ENCODE results near the gene ZSWIM6.

The ZSWIM6 gene

DNA sequence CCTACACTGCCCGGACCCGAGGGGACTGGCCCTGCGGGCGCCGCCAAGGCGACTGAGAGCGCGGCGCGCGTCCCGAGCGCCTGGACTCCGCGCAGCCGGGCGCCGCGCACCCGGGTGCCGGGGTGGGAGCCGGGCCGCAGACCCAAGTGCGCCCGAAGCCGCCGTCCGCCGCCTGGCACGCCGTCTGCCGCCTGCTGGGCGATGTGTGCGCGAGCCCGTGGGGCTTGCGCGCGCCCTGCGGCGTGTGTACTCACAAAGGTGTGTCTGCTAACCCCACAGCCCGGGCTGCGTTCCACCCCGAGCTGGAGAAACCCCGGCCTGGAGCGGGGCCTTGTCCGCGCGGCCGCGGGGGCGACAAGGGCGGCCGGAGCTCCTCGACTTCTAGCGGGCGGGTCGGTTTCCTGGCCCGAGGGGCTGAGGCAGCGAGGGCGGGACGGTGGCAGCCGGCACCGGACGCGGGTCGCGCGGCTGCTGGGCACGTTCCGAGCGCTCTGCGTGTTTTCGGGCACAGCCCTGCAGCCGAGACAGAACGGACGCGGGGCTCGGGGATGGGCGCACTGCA lies 1.1 kb upstream of the ZSWIM6 start:
- in situ Hi-C loops (cut with MboI; ENCODE audit: low sequenced_read_pairs) = no loop called here

DNA sequence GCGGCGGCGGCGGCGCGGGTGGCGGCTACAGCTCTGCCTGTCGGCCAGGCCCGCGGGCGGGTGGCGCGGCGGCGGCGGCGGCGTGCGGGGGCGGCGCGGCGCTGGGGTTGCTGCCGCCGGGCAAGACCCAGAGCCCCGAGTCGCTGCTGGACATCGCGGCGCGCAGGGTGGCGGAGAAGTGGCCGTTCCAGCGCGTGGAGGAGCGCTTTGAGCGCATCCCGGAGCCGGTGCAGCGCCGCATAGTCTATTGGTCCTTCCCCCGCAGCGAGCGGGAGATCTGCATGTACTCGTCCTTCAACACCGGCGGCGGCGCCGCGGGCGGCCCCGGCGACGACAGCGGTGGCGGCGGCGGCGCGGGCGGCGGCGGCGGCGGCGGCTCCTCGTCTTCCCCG lies 296 bp downstream of the ZSWIM6 start:
- in situ Hi-C loops (cut with MboI; ENCODE audit: low sequenced_read_pairs) = no loop called here

DNA sequence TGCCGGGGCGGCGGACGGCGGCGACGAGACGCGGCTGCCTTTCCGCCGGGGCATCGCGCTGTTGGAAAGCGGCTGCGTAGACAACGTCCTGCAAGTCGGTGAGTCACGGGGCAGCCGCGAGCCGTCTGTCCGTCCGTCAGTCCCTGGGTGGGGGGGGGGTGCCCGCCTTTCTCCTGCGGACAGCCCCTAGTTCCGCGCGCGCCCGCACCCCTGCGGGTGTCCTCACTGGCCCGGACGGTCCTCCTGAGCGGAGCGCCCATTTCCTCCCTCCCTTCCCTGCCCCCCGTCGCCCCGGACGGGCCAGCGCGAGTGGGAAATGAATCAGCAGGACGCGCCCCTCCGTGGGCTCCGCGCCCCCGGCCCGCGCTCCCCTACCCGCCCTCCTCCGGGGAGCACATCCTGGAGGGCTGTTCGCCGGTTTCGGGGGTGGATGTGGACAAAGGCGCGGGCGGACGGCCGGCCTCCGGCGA lies 828 bp downstream of the ZSWIM6 start:
- in situ Hi-C loops (cut with MboI; ENCODE audit: low sequenced_read_pairs) = no loop called here

DNA sequence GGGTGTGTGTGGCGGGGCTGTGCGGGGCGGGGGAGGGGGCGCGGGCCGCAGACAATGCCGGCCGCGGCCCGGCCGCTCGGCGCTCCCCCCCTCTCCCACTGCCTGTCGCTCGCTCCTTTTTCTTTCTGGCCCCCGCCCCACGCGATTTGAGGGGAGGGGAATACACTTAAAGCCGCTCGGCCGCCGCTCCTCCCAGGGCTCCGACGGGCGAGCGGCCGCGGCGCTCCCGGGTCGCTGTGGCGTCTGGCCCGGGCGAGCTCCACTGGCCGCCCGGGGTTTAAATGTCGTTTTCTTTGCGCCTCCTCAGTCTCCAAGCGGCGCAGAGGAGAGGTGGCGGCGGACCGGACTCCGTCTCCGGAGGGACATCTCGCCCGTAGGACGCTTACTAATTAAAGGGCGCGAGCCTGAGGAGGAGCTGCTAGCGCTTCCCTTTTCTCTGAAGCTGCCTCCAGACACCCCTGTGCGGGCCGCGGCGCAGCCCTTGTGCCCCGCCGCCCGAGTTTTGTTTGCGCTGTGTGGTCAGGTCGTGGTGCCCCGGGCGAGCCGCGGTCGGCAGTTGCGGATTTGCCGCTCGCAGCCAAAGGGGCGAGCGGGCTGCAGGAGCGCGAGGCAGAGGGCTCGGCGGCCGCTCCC lies 1.4 kb downstream of the ZSWIM6 start:
- in situ Hi-C loops (cut with MboI; ENCODE audit: low sequenced_read_pairs) = no loop called here

DNA sequence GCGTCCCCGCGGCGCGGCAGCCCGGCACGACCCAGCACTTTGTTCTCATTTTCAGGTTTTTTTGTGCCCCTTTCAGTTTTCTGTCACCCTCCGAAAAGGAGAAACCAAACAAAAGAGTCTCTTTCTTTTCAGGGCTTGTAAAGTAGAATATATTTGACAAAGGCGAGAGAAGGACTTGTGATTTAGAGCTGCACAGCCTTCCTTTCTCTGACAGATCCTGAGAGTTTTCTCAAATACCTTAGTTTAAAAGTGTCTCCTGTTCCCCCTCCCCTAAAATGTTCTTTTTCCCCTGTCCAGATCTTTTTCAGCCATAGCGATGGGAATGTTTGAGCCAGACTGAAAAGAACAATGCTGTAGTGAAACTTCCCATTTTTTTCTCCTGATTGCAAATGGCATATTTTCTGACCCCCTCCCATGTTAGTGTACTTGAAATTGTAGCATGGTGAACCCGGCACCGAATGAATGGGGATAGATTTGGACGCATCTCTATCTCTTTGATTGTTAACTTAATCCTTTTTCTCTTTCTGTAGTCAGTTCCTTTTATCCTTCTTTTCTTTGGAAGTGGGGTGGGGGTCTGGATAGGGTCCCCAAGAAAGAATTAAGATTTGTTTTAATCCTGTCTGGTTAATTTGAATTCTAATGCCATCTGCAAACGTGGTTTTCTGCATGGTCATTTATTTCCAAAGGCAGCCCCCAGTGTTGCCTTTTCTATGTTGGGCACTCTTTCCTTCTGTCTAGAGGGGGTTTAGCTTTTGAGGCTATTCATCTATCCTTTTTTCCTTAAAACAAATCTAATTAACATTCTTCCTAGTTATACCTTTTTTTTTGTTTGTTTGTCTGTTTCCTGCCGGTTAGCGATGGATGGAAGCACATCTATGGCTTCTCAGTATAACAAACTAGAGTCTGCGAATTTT lies 2.2 kb downstream of the ZSWIM6 start:
- in situ Hi-C loops (cut with MboI; ENCODE audit: low sequenced_read_pairs) = no loop called here

DNA sequence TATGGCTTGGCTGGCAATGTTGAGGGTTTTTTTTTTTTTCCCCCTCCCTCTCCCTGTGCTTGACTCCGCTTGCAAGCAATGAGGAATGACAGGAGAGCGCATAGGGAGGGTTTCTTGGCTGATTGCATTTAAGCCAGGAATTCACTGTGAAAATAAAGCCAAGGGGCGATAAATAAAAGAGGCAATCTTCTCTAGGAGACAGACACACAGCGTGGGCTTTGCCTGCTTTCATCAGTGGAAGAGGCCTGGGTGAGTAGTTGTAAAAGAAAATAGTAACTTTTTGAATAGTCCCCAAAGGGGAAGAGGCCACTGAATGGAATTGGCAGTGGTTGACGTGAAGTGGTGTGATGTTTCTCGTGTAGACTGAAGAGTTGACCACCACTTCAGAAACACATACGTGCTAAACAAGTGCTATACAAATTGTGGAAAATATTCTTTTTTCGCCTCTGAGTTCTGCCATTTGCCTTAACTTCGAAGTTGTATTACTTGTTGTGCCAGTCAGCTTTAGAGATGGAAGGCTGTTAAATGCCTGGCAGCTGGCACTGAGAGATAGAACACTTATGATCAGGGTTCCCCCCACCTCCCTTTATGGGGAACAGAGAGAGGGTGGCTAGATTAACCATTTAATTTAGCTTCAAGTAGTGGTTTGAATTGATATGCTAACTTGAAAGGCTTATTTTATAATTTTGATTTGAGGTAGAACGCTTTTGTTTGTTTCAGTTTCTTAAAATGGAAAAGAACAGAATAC lies 3.0 kb downstream of the ZSWIM6 start:
- in situ Hi-C loops (cut with MboI; ENCODE audit: low sequenced_read_pairs) = no loop called here

DNA sequence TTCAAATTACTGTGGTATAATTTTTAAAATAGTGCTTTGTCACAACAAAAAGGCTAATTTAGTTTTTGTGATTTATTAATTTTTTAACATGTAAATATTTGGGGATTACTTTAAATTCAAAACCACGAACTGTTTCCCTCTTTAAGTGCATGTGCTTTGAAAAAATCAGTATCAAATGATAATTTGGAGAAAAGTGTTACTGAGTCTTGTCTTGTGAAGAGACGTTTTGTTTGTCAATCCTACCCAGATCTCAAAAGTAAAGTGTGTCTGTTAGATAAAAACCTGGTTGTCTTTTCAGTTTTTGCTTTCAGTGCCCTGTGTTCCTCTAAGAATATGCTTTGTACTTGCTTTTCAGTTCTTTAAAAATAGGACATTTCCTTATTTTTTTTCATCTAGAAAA lies 7.7 kb downstream of the ZSWIM6 start:
- in situ Hi-C loops (cut with MboI; ENCODE audit: low sequenced_read_pairs) = no loop called here

DNA sequence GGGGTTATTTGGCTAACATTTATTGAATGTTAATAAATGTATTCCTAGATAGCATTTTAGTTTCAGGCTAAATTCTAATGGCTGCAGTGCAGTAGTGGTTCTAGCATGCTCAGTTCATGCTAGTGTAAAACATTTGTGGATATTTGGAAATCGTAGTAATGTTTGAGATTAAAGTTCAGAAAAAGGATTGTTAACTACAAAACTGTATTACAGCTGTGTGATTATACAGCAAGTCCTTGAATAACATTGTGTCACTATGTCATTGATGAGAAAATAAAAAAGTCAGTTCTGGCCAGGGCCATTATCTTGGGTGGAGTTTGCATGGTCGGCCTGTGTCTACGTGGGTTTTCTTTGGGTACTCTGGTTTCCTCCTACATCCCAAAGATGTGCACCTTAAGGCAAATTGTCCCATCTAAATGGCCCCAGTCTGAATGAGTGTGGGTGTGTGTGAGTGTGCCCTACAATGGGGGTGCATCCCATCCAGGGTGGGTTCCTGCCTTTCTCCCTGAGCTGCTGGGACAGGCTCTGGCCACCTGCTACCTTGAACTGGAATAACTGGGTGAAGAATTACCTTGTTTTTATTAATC lies 8.8 kb downstream of the ZSWIM6 start:
- in situ Hi-C loops (cut with MboI; ENCODE audit: low sequenced_read_pairs) = no loop called here

DNA sequence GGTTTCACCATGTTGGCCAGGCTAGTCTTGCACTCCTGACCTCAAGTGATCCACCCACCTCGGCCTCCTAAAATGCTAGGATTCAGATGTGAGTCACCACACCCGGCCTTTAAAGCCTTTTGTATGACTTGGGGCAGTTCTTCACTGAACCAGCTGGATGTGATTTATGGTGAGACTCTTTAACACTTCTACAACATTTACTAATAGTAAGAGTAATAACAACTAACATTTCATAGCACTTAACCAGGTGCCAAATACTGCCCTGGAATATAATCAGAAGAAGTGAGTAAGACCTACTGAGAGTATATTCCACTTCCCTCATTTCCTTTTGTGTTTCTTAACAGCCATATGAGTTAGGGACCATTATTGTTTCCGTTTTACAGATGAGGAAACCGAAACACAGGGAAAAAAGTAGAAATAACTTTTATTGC lies 10.0 kb downstream of the ZSWIM6 start:
- in situ Hi-C loops (cut with MboI; ENCODE audit: low sequenced_read_pairs) = no loop called here

DNA sequence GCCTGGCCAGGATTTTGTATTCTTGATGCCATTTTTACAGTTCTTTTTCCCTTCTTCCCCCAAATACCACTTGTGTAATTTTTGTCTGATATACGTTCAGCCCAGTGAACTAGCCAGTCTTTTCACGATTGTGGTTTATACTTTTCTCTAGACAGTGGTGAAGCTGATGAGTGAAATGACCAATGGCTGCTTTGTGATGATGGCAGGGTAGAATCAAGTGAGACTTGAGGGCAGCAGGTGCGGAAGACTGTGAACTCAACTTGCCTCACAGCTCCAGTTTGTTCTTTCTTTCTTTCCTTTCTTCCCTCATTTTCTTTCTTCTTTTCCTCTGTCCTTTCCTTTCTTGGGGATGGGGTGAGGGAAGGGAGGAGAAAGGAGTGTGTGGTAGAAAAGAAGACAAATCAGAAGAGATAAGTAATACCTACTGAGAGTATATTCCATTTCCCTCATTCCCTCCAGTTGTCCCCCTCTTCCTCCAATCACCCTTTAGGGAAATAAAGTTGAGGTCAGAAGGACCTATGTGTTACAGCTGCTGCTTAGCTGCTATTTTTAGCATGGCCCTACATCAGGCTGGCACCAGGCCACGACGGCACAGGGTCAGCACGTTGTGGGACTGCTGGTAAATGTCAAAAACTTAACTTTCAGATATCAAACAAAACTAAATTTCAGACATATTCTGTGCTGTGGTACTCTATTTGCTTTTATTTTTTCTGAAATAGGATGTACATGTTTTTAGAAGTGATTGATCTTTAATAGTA lies 12.3 kb downstream of the ZSWIM6 start:
- in situ Hi-C loops (cut with MboI; ENCODE audit: low sequenced_read_pairs) = no loop called here

DNA sequence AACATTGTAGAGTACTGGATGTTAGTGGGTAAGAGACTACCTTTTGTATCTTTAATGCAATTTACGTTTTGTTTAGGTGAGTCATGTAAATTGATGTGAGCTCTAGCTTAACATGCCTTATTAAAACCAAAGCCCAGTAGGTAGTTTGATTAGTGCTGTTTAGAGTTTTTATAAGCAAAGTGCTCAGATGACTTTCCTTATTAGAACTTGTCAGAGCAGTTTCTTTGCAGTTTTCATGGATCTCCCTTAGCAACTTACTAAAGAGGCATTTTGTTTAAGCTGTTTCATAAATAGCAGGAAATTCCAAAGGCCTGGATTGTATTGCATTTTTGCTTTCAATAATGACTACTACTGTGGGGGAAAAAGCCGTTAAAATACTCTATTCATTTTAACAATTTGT lies 14.5 kb downstream of the ZSWIM6 start:
- in situ Hi-C loops (cut with MboI; ENCODE audit: low sequenced_read_pairs) = no loop called here

DNA sequence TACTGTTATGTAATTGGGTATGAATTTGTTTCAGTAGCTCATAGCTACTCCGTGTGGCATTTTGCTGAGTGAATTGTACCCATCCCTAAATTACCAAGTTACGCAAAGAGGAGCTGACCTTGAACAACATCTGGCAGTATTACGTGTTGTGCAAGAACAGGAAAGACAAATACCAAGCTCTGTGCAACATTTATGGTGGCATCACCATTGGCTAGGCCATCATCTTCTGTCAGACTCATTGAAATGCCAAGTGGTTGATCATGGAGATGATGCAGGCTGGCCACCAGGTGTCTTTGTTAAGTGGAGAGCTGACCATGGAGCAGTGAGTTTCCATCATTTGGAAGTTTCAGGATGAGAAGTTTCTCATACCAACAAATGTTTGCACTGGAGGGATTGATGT lies 15.0 kb downstream of the ZSWIM6 start:
- in situ Hi-C loops (cut with MboI; ENCODE audit: low sequenced_read_pairs) = no loop called here

DNA sequence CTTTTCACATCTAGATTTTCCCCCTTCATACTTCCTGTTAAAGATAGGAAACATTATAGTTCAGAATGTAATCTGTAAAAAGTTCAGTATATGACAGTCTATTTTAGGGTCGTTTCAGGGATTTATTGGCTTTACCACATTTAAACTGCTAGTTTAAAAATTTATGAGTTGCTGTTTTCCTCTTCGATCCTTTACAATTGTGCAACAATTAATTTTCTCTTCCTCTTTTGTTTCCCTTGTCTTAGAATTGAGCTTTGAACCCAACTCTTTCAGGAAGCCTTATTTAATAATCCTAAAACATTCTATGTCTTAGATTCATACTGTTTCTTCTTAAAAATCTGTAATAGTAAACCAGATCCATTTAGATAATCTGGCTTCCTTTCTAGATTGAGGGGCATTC lies 16.4 kb downstream of the ZSWIM6 start:
- in situ Hi-C loops (cut with MboI; ENCODE audit: low sequenced_read_pairs) = no loop called here

DNA sequence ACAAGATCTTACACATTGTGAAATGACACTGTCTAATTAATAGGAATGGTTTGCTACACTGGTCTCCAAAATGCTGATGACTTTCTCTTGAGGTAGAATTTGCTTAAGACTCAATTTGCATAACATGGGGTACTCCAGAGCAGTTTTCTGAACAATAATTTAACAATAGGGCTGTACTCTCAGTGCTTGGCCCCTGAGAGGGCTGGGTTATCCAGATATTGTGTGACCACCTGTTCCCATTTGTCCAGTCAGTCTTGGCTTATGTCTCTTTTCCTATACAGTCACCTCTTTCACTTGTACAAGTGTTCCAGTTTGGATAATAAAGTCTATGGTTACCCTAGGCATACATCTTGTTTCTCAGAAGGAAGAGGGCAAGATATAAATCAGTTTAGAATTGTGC lies 17.9 kb downstream of the ZSWIM6 start:
- in situ Hi-C loops (cut with MboI; ENCODE audit: low sequenced_read_pairs) = no loop called here

DNA sequence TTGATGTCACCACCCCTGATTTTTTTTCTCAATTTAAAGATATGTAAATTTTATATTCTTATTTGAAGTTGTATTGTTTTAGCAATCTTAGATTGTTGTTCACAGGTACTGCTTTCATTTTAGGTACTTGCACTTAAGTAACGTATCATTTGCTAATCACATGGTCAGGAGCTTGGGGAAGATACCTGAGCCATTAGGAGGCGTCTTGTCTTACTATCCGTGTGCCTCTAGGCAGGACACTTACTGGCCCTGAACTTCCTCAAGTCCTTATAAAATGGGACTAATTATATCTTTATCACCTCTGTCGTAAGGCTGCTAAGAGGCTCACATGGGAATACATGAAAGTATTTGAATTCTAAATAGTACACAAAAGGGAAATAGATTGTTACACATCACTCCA lies 18.5 kb downstream of the ZSWIM6 start:
- in situ Hi-C loops (cut with MboI; ENCODE audit: low sequenced_read_pairs) = no loop called here

DNA sequence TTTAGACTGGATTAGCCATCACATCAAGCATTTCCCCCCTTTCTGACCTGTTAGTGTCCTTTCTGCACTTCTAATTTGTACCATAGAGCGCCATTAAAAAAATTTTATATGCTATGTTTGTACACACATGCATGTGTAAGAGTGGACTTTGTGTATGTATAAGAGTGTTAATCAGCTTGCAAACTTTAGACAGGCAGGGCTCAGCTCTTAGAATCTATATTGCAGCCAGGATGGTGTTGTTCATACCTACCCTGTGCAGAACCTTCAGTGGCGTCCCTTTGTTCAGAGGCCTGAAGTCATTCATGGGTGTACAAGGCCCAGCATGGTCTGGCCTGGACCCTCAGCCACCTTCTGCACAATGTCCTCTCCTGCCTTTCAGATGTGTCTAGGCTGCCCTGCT lies 19.7 kb downstream of the ZSWIM6 start:
- in situ Hi-C loops (cut with MboI; ENCODE audit: low sequenced_read_pairs) = no loop called here

DNA sequence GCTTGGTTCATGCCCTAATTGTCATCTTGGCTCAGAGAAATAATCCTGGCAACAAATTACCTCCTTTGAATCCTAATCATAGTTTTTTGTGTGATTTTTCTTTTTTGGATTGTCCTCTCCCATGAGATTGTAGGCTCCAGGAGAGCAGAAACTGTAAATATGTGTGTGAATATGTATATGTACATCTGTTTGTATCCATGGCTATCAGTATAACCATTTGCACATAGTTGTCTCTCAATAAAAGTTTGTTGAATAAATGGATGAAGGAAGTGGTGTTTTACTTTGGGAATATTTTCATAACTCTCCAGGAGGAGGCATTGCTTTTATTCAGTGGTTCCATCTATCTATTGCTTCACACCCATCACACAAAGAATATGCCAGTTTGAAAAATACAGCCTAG lies 20.1 kb downstream of the ZSWIM6 start:
- in situ Hi-C loops (cut with MboI; ENCODE audit: low sequenced_read_pairs) = no loop called here

DNA sequence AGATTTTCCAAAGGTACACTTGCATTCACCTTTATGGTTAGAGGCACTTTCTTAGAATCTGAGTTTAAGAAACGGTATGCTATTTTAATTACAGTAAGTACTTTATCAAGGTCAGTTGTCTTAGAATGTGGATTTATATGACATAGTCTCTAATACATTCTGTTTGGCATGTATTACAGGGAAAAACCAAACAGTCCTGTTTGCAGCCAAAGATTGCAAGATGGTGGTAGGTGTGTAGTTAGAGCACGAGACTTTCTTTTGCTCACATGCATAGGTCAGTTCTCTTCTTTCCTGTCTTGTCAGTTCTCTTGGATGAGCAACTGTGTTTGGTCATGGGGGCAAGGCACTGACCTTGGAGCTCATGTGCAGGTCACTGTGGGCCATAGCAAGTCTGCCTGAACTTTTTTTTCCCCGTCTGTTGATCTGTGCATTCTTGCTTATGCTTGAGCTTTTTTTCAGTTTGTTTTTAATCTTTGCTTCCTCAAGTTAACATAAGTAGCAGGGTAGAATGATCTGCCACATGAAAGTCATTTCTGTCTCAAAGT lies 20.6 kb downstream of the ZSWIM6 start:
- in situ Hi-C loops (cut with MboI; ENCODE audit: low sequenced_read_pairs) = no loop called here

DNA sequence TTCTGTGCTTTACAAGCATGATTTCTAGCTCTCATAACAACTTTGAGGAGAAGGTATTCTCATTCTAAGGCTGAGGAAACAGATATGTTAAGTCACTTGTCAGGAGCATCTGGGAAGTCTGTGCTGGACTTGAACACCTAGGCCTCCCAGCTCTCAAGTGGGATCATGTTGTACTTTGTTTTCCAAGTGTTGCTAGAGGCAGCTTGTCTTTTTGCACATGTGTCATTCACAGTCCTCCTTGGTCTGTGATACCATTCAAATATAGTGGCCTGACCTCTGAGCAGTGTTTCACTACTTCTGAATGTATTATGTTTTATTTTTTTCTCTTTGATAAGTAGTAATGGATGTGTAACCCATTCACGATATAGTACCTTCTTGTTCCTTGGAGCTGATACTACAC lies 21.2 kb downstream of the ZSWIM6 start:
- in situ Hi-C loops (cut with MboI; ENCODE audit: low sequenced_read_pairs) = no loop called here

DNA sequence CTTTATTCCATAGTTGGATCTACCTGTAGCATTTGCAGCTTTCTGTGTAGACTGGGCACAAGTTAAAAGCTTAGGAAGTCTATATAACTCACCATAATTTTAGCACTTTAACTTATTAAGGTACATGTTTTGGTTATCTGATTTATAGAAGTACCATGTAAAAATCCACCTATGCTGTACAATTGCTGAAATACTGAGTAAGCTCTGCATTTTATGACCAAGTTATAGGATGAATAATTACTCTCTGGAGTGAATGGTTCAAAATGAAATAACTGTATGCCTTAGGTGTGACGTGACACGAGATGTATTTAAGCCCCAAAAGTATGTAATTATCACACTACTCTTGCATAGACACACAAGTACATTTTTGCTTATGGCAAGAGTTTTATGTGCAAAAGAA lies 22.1 kb downstream of the ZSWIM6 start:
- in situ Hi-C loops (cut with MboI; ENCODE audit: low sequenced_read_pairs) = no loop called here
